ENCODE measurements around the gene PLXDC1. TPM values are rescaled to one million over a fixed set of nuclear protein-coding genes. Genes with fewer than 3 reads are reported as not detected.

PLXDC1 gene
- total and polyA plus RNA-seq, 2 donors: 7.1 to 12.7 TPM

DNA sequence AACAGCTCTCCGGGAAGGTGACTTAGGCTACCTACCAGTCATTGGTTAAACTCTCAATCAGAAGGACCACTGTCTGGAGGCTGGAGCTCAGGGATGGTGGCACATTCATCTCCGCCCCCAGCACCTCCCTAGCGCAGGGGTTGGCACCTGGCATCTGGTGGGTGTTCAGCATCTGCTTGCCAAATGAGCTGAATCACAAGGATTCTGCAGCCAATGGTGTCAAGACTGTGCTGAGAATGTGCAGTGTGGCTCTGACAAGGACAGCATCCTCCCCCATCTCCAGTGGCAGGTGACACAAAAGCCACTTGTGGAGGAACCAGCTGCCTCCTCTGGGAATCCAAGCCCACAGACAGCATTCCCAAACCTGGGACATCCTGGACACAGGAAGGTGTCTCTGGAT lies 35.2 kb downstream of the PLXDC1 start:
- no peaks in the 10 kb centered on the region for H3K4me1 ChIP-seq (ENCODE audit: insufficient read depth)
- 84% methylated on average over 3 of the region's 3 CpGs for WGBS
- no peak overlapping the region for H3K27ac ChIP-seq (ENCODE audit: low read depth)

DNA sequence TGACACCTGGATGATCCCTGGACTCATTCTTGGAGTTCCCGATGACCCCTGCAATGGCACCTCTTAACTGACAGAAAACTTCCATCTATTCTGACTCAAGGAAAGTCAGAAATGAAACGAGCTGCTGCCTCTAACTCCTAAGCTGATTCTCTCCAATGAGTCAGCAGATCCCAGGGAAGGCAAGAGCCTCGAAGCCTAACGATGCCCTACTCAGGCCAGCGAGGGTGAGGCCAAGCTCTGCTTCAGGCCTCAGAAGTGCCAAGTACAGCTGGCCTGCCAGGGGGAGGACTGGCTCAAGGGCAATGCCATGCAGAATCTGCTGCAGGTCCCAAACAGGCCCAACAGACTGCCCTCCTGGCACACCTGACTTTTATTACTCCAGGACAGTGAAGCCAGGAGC lies 36.3 kb downstream of the PLXDC1 start:
- Histone ChIP-seq H3K4me1 (ENCODE audit: insufficient read depth) (no peaks in the 10 kb centered on the region), H3K4me3 (ENCODE audit: low read depth, low read length) (no peak overlapping the region), H3K27ac (ENCODE audit: low read depth) (no peak overlapping the region), H3K36me3 (ENCODE audit: insufficient read depth) (no peaks in the 10 kb centered on the region)
- no peak for DNase-seq (ENCODE audit: extremely low spot score)
- WGBS: 28% methylated on average over 5 of the region's 5 CpGs

More for the DNA sequence above, 35.2 kb downstream of the PLXDC1 start:
- no peak overlapping the region for H3K4me3 ChIP-seq (ENCODE audit: low read depth, low read length)
- no peaks in the 10 kb centered on the region for H3K36me3 ChIP-seq (ENCODE audit: insufficient read depth)
- DNase-seq (ENCODE audit: extremely low spot score): no peak

DNA sequence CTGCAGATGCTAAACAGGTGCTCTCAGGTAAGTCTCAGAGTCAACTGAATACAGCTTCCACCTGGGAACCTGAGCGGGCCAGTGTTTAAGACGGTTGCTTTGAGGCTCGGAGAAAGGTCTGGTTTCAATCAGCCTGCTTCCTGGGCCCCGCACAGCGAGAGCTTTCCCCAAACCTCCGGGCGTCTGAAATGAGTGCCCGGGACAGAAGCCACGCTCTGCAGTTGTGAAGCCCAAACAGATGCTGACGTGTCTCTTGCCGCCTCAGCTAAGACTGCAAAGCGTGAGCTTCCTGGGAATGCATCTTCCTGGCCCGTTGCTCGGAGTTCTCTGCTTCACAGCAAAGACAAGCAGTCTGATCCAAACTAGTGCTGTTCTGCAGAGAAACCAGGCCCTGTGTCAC lies 36.7 kb downstream of the PLXDC1 start:
- Histone ChIP-seq H3K4me3 (ENCODE audit: low read depth, low read length) (no peak overlapping the region), H3K4me1 (ENCODE audit: insufficient read depth) (no peaks in the 10 kb centered on the region), H3K27ac (ENCODE audit: low read depth) (no peak overlapping the region), H3K36me3 (ENCODE audit: insufficient read depth) (no peaks in the 10 kb centered on the region)
- WGBS: 31% methylated on average over 14 of the region's 14 CpGs
- DNase-seq (ENCODE audit: extremely low spot score): no peak

DNA sequence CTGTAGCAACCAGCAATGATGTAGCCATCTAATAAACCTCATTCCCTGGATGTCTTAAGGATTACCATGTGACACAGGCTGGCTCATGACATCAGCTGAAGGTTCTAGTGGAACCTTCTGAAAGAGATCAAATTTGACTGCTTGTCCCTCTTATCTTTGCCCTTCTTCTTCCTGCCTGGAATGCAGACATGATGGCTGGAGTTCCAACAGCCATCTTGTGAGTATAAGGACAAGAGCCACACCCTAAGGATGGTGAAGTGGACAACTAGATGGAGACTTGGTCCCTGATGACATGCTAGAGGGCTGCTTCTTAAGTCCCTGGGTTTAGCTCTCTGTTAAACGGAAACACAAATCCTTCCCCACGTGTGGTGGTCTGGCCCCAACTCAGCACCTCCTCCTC lies 37.6 kb downstream of the PLXDC1 start:
- Histone ChIP-seq H3K27ac (ENCODE audit: low read depth) (no peak overlapping the region), H3K4me1 (ENCODE audit: insufficient read depth) (no peaks in the 10 kb centered on the region), H3K4me3 (ENCODE audit: low read depth, low read length) (no peak overlapping the region), H3K36me3 (ENCODE audit: insufficient read depth) (no peaks in the 10 kb centered on the region)
- 90% methylated on average over 2 of the region's 2 CpGs for WGBS
- DNase-seq (ENCODE audit: extremely low spot score): no peak

DNA sequence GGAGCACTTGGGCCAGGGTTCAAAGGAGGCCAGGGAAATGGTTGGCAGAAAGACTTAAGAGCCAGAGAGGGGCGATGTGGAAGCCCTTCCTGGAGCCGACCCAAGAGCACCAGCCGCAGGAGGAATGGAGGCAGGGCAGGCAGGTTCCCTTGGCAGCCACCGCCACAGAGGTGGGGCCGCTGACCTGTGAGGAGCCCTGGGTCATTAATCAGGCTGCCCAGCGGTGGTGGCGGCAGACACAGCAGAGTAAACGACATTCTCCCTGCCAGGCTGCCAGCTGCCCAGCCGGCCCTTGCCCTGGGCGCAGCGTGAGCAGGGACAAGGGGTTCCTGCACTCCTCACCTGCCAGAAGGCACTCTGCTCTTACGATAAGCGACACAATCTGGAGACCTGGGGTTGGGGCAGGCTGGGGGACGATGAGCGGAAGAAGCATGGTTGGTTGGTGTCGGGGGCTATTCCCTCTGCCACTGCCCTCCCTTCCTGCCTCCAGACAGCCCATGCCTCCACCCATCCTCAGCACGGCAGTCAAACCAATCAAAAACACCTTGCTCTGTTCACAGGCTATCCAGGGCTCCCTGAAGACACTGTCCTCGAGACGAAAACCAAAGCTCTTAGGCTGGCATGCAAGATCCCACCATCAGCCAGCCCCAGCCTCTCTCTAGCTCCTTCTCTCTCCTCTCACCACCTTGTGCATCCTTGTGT lies 40.9 kb downstream of the PLXDC1 start:
- no peak for DNase-seq (ENCODE audit: extremely low spot score)
- WGBS: 67% methylated on average over 19 of the region's 19 CpGs
- no peak overlapping the region for H3K27ac ChIP-seq (ENCODE audit: low read depth)
- H3K36me3 ChIP-seq (ENCODE audit: insufficient read depth): no peaks in the 10 kb centered on the region
- no peaks in the 10 kb centered on the region for H3K4me1 ChIP-seq (ENCODE audit: insufficient read depth)
- H3K4me3 ChIP-seq (ENCODE audit: low read depth, low read length): no peak overlapping the region

DNA sequence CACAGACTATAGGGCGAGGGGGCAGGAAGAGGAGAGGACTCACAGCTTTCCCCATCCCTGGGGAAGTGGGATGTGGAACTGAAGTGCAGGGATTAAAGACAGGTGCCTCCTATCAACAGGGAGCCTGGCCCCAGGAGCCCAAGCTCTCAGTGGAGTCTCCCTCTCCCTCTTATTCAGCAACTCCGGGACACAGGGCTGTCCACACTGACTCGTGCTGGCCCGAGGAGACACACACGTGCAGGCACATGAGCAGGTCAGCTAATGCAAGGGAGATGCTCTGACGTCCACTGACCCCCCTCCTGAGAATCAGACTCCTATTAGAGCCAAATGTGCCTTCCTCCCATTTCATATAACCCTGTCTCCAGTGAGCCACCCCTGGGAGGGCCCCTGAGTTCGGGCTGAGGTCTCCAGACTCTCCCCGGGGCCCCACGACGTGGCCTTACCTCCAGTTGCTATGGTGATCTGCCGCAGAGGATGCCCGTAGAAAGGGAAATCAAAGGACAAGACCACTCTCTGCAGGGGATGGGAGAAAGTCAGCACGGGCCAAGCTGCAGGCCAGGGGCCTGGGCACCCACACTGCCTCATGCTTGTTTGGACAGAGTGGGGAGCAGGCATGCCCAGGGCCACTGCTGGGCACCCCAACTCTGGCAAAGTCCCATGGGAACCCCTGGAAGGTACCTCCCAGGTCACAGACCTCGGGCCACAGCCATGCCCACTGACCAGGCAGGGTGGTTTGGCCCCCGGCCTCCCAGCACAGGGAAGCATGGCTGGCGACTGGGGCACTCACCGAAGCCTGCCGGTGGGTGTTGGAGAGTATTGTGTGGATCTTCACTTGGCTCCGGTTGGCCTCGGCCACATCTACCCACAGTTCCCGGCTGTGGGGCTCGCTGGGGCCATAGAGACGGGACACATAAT lies 42.7 kb downstream of the PLXDC1 start:
- WGBS: 81% methylated on average over 23 of the region's 23 CpGs
- DNase-seq (ENCODE audit: extremely low spot score): no peak
- Histone ChIP-seq H3K27ac (ENCODE audit: low read depth) (no peak overlapping the region), H3K4me3 (ENCODE audit: low read depth, low read length) (no peak overlapping the region), H3K4me1 (ENCODE audit: insufficient read depth) (no peaks in the 10 kb centered on the region), H3K36me3 (ENCODE audit: insufficient read depth) (no peaks in the 10 kb centered on the region)

DNA sequence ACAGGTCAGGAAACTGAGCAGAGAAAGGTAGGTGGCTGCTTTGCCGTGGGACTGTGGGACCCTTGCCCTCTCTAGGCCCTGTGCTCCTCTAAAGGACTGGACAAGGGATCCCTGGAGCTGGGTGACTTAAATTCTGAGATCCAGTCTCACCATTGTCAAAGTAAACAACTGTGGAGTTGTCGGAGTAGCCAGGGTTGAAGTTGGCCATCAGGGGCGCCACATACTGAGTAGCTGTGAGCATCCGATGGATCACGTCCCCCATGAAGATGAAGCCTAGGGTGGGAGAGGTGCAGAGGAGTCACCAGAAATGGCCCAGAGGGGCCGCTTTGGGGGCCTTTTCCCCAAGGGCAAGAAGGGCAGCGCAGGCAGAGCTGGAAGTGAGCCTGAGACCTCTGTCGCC lies 43.5 kb downstream of the PLXDC1 start:
- Histone ChIP-seq H3K4me1 (ENCODE audit: insufficient read depth) (no peaks in the 10 kb centered on the region), H3K4me3 (ENCODE audit: low read depth, low read length) (no peak overlapping the region), H3K36me3 (ENCODE audit: insufficient read depth) (no peaks in the 10 kb centered on the region), H3K27ac (ENCODE audit: low read depth) (no peak overlapping the region)
- DNase-seq (ENCODE audit: extremely low spot score): no peak
- 90% methylated on average over 8 of the region's 8 CpGs for WGBS

DNA sequence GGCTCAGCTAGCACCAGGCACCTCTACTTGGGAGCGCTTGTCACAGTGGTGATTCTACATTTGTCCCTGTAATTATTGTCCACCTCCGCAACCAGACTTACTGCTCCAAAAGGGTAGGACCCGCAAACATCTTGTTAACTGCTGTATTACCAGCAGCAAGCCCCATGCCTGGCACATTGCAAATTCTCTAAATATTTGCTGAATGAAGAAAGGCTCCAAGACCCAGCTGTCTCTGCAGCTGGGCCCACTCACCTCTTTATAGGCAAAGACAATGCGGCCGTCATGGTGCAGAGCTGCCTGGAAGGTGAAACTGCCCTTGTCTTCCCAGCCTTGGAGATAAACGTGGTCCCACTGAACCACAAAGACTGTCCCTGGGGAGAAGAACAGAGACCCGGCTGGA lies 44.3 kb downstream of the PLXDC1 start:
- Histone ChIP-seq H3K4me1 (ENCODE audit: insufficient read depth) (no peaks in the 10 kb centered on the region), H3K36me3 (ENCODE audit: insufficient read depth) (no peaks in the 10 kb centered on the region), H3K27ac (ENCODE audit: low read depth) (no peak overlapping the region), H3K4me3 (ENCODE audit: low read depth, low read length) (no peak overlapping the region)
- WGBS: 87% methylated on average over 7 of the region's 7 CpGs
- DNase-seq (ENCODE audit: extremely low spot score): no peak

DNA sequence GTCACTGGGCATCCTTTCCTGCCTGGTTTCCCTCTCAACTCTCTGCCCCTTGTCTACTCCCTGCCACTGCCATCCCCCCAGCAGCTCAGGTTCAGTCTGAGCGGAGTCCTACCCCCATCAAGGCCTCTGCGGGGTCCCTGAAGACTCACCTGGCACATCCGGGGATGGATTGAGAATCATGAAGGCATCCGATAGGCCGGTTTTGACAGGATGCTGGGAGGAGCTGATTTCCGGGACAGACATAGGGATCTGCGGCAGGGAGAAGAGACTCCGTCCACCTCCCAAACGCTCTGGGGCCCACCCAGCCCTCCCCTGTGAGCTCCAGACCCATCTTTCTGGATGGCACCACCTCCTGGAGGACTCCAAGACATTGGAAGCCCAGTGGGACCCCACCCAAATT lies 45.7 kb downstream of the PLXDC1 start:
- WGBS: 91% methylated on average over 9 of the region's 9 CpGs
- H3K27ac ChIP-seq (ENCODE audit: low read depth): no peak overlapping the region
- DNase-seq (ENCODE audit: extremely low spot score): no peak
- H3K4me1 ChIP-seq (ENCODE audit: insufficient read depth): no peaks in the 10 kb centered on the region
- no peak overlapping the region for H3K4me3 ChIP-seq (ENCODE audit: low read depth, low read length)
- H3K36me3 ChIP-seq (ENCODE audit: insufficient read depth): no peaks in the 10 kb centered on the region

DNA sequence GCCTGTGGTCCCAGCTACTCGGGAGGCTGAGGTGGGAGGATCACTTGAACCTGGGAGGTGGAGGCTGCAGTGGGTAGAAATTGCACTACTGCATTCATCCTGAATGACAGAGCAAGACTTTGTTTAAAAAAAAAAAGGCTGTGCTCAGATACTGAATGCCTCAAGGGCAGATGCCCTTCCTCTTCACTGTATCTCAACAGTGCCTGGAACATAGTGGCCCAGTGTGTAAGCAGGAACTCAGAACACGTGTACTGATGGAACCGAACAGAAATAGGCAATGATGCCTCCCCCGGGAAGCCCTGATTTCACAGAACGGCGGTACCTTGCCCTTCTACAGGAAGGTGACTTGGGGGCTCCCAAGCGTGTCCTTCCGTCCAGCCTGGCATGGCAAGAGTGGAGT lies 46.8 kb downstream of the PLXDC1 start:
- 88% methylated on average over 8 of the region's 8 CpGs for WGBS
- Histone ChIP-seq H3K27ac (ENCODE audit: low read depth) (no peak overlapping the region), H3K4me3 (ENCODE audit: low read depth, low read length) (no peak overlapping the region), H3K4me1 (ENCODE audit: insufficient read depth) (no peaks in the 10 kb centered on the region), H3K36me3 (ENCODE audit: insufficient read depth) (no peaks in the 10 kb centered on the region)
- no peak for DNase-seq (ENCODE audit: extremely low spot score)

DNA sequence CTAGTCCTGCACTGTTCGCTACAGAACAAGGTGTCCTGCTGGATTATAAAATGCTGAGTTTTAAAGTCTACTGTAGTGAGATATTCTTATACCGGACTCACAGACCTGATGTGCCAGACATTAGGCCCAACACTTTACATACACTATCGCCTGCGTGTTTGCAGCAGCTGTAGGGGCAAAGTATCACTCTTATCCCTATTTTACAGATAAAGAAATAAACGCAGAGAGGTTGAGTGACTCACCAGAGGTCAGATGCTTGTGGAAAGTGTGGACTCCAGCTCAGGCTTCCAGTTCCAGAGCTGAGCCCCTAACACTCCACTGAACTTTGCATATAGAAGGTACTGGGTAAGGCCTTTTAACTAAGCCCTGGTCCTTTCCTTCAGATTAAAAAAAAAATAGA lies 47.4 kb downstream of the PLXDC1 start:
- Histone ChIP-seq H3K27ac (ENCODE audit: low read depth) (no peak overlapping the region), H3K36me3 (ENCODE audit: insufficient read depth) (no peaks in the 10 kb centered on the region), H3K4me3 (ENCODE audit: low read depth, low read length) (no peak overlapping the region), H3K4me1 (ENCODE audit: insufficient read depth) (no peaks in the 10 kb centered on the region)
- no peak for DNase-seq (ENCODE audit: extremely low spot score)
- 47% methylated on average over 5 of the region's 5 CpGs for WGBS

DNA sequence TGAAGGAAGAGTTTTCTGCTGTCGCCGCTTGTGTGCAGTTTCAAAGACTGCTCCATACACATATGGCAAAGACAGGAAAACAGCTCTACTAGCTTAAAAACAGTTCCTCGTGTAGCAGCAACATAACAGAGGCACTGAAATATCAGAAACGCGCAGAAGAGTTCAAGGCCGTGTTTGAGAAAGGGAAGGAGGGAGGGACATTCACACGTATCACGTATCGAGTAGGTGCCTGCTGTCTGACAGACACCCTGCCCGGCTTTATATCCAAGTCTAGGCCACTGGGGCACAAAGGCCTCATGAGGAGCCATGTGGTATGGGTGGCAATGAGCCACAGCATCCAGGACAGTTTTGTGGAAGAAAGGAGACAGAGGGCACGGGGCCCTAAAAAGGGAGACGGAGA lies 50.3 kb downstream of the PLXDC1 start:
- WGBS: 92% methylated on average over 12 of the region's 12 CpGs
- no peaks in the 10 kb centered on the region for H3K4me1 ChIP-seq (ENCODE audit: insufficient read depth)
- H3K4me3 ChIP-seq (ENCODE audit: low read depth, low read length): no peak overlapping the region
- H3K36me3 ChIP-seq (ENCODE audit: insufficient read depth): no peaks in the 10 kb centered on the region
- H3K27ac ChIP-seq (ENCODE audit: low read depth): no peak overlapping the region
- DNase-seq (ENCODE audit: extremely low spot score): no peak

DNA sequence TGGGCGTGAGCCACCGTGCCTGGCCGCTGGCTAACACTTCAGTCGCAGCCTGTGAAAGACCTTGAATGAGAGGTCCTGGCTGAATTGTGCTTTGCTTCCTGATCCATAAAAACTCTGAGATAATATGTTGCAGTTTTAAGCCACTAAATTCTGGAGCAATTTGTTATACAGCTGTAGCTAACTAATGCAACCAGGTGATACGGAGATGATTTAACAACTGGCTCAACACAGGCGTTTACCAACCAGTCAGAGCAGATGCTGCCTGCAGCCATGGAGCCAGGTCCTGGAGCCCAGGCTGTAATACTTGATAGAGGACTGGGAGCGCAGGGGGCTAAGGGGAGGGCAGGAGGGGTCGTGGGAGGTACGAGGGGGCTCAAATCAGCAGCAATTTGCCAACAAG lies 50.9 kb downstream of the PLXDC1 start:
- no peak for DNase-seq (ENCODE audit: extremely low spot score)
- H3K4me1 ChIP-seq (ENCODE audit: insufficient read depth): no peaks in the 10 kb centered on the region
- H3K27ac ChIP-seq (ENCODE audit: low read depth): no peak overlapping the region

DNA sequence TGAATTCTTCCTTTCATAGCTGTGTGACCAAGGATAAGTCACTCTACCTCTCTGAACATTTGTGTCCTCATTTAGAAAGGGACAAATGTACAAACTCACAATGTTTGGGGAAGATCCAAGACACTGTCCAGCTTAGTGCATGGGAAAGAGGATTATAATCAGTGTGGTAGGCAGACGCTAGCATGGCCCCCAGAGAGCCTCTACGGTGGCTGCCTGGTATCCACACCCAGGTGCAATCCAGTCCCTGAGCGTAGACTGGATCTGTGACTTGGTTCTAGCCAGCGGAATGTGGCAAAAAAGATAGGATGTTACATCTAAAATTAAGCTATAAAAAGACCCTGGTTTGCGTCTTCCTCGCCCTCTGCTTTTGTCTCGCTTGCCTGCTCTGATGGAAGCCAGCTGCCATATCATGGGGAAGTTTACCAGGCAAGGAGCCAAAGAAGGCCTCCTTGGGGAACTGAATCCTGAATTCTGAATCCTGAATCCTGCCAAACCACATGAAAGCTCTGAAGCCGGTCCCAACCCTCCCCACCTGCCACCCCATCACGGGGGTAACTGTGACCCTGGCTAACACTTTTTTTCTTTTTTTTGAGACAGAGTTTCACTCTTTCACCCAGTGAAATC lies 51.7 kb downstream of the PLXDC1 start:
- peak; percentile 42 for DNase-seq (ENCODE audit: extremely low spot score)
- no peak overlapping the region for H3K27ac ChIP-seq (ENCODE audit: low read depth)

More for the DNA sequence above, 50.9 kb downstream of the PLXDC1 start:
- Histone ChIP-seq H3K36me3 (ENCODE audit: insufficient read depth) (no peaks in the 10 kb centered on the region), H3K4me3 (ENCODE audit: low read depth, low read length) (no peak overlapping the region)
- WGBS: 89% methylated on average over 9 of the region's 9 CpGs

More for the DNA sequence above, 51.7 kb downstream of the PLXDC1 start:
- no peaks in the 10 kb centered on the region for H3K36me3 ChIP-seq (ENCODE audit: insufficient read depth)
- 24% methylated on average over 9 of the region's 9 CpGs for WGBS
- no peaks in the 10 kb centered on the region for H3K4me1 ChIP-seq (ENCODE audit: insufficient read depth)
- no peak overlapping the region for H3K4me3 ChIP-seq (ENCODE audit: low read depth, low read length)
